ENCODE measurements around the gene SLC6A17.

The SLC6A17 gene

DNA sequence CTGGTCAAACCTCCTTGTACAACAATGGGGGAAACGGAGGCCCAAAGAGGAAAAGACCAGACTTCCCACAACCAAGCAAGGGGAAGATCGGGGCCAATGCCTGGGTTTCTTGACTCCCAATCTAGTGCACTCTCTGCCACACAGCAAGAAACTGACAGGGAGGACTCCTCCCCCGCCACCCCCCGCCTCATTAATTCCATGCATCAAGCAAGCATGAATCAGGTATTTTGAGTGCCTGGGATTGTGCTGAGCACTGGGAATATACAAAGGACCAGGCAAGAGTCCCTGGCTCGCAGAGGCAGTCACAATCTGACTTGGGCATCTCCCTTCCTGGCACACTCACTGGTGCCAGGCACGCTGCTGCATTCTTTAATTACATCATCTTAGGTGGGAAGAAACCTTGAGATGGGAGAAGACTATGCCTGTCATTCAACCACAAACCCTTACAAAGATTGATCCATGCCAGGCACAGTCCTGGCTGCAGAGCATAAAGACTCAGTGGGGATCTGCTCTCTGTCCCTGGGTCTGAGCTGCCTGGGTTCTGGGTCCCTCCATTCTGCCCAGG, 55.4 kb downstream of the SLC6A17 start:
- no peak for DNase-seq

DNA sequence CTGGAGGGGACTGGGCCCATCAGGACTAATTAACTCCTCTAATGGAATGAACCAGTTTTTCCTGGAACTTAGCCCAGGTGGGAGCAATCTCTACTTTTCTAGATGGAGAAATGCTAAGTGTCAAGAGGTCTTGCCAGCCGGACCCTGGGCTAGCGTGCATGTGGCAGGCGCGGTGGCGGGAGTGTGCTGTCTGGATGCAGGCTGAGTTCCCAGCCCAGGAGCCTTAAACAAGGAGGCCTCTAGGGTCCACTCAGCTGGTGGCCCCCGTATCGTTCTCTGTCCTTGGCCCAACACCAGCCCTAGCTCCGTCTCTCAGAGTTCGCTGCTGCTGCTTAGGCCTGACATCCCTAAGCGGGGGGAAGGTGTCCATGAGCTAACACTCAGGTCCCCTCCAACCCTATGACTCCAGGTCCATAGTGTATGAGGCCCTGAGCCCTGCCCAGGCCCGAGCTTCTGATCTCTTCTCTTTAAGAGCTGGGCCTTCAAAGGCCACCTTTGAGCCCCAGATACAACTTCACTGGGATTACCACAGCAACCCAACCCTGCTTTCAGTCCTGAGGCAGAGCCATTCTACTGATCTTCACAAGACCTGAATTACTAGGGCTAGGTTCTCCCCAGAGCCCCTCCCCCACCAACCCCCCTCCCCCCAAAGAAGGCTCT, 56.1 kb downstream of the SLC6A17 start:
- DNase-seq: no peak

DNA sequence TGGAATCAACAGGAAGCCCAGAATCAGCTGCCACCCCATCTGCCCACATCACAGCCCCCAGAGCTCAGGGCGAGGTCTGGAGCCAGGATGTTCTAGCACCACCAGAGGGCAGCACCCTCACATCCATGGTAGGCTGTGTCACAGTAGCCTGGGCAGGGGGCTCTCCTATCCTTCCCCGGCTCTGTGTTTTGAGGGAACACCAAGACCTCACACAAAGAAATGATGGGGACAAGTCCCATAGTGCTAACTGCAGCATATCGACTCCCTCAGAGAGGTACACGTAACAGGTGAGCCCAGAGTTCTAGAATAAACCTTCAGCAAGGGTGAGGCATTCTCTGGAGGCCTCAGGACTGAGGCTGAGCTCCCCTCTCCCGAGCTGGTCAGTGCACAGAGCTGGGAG, 57.5 kb downstream of the SLC6A17 start:
- DNase-seq: peak; percentile 71

DNA sequence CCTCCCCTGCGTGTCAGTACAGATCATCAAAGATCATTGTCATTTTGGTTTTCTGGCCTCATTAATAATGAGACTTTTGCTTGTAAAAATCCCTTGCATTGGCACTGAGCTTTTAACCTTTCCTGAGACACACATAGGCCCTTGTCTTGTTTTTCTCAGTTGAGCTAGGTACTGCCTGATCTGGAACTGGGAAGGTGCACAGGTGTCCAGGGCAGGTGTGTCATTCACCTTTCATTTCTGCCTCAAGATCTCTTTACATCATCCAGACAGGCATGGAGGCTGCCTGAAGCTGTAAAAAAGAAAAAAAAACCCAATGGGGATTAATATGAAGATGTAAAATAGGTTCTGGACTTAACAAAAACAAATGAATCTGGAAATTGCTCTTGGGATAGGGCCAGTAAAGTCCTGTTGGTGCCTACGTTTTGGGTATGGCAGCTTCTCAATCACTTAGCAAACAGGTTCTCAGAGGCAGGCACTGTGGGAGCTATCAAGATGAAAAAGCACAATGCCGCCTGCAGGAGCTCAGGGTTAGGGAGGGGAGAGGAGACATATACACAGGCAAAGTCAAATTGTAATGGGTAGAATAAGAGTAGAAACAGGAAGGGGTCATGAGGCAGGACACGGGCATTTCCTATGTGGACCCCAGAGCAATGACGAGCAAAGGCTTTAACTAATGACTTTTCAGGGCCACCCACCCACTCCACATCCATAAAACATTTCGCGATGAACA, 58.8 kb downstream of the SLC6A17 start:
- no peak for DNase-seq

DNA sequence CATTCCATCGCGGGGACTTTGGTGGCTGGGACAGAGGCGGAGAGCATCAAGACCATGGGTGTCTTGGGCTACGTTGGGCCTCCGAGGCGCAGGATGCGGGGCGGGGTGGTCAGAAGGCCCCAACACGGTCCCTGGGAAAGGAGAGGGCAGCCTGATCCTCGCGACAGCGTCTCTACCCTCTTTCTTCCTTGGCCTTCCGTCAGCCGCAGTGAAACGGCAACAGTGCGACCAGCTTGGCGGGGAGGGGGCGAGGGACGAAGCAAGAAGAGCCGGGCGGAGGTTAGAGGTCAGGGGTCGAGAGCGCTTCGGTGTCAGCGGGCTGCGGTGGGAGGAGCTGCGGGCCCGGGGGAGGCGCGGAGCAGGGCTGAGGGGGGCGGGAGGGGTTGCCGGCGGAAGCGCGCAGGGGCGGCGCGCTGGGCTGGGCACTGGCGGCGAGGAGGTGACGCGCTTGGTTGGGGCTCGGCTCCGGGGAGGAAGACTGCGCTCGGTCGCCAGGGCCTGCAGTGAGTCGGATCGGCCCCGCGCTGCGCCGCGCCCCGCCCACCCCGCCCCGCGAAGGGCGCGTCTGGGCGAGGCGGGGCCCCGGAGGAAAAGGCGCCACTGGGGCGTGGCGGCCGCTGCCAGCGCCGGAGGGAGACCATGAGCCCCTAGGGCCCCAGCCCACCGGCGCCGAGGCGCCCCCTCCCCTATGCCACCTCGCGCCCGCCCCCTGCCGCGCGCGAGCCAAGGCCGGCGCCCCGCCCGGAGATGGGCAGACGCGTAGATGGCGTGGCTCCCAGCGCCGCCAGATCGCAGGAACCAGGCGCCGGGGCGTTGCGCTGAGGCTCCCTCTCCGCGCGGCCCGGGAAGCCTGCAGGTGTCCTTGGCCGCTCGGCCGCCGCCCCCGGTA, 59.7 kb downstream of the SLC6A17 start, which contains the start of gene KCNC4:
Gene KCNC4 (plus strand): TSS at position 600 of the 889 bp plus-strand sequence. CDS start 1,186 bp downstream, outside the sequence.
- peak; percentile 88 for DNase-seq

DNA sequence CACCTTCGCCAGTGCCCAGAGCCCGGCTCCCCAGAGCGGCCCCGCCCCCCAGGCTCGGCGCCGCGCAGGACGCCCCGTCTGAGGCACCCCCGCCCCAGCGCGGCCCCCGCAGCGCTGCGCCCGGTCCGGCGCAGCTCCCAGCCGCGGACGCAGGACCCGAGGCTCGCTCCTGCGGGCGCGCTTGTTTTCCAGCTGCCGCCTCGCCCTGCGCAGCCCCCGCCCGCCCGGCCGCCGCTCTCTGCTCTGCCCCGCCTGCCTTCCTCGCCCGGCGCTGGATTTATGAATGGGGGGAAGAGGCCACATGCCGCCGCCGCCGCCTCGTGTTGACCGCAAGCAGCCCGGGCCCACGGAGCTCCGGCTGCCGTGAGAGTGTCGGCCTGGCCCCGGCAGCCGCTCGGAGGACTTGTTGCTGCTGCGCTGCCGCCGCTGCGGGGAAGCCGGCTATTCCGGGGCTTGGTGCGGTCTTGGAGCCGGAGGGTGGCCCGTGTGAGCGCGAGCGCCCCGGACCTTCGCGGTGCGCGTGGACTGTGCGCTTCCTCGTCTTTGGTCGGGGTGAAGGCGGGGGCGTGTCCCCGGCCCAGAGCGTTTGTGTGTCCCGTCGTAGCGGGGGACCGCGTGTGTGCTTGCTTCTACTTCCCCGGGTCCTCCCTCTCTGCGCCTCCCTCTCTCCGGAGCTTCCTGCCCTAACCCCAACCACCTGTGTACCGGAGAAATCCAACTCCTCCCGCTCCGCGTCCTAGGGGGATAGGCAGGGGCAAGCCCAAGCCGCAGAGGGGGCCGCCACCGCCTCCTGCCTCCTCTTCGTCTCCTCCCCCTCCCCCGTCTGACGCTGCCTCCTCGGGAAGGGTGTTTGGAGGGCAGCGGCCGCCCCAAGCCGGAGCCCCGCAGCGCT, 60.6 kb downstream of the SLC6A17 start:
- peak; percentile 45 for DNase-seq

DNA sequence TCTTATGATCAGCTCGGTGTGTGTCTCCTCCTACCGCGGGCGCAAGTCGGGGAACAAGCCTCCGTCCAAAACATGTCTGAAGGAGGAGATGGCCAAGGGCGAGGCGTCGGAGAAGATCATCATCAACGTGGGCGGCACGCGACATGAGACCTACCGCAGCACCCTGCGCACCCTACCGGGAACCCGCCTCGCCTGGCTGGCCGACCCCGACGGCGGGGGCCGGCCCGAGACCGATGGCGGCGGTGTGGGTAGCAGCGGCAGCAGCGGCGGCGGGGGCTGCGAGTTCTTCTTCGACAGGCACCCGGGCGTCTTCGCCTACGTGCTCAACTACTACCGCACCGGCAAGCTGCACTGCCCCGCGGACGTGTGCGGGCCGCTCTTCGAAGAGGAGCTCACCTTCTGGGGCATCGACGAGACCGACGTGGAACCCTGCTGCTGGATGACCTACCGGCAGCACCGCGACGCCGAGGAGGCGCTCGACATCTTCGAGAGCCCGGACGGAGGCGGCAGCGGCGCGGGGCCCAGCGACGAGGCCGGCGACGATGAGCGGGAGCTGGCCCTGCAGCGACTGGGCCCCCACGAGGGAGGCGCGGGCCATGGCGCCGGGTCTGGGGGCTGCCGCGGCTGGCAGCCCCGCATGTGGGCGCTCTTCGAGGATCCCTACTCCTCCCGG, 61.3 kb downstream of the SLC6A17 start:
- peak; percentile 33 for DNase-seq

DNA sequence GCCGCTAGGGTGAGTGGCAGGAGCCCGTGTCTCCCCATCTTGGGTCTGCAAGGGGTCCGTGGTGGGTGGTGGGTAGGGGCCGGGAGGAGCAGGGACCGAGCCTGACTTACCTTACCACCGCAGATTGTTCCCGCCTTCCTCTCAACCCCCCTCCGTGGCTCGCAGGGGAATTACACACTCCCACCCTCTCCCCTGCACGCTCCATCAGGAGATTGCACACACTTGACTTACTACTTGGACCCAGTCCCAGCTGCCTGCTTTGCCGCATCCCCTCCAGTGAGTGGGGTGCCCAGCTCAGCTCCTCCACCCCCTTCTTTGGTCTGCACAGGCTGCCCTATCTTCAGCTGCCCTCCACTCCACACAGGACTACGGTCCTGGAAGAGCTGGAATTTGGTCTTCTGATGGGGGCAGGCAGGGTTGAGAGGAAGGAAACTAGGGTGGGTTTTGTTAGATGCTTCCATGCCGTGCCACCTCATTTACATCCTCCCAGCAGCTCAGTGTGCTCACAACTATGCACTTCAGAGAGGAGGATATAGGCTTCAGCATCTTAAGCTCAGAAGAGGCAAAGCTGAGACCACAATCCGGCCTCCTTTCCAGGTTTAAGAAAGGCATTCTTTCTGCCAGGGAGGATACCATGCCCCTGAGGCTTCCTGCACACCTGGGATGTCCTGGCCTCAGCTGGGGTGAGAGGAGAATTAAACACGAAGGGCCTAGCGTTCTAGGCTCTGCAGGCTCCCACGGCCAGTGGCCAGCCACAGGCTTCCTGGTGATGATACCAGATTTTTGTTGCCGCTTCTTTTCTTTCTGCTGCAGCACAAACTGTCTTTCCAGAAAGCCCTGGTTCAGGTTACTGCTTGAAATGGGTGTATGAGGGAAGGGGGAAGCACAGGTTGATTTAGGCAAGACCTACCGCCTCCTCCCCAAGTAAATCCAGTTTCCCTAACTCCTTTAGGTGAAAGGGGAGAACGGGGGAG, 62.2 kb downstream of the SLC6A17 start:
- no peak for DNase-seq

DNA sequence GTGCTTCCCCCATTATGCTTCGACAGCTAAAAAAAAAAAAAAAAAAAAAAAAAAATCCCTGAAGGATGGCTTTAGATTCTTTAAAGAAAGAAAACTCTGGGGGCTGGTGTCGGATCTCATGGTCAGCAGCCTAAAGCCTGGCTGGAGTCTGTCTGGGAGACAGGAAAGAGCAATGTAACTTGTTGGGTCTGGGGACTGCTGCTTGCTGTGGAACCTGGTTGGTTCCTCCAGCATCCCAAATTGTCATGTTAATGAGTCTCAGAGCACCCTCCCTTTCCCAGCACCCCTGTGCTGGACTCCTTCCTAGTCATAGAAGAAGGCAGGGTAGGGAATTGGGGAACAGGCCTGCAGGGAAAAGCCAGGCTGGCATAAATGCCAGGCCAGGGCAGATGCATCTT, 62.8 kb downstream of the SLC6A17 start:
- no peak for DNase-seq

DNA sequence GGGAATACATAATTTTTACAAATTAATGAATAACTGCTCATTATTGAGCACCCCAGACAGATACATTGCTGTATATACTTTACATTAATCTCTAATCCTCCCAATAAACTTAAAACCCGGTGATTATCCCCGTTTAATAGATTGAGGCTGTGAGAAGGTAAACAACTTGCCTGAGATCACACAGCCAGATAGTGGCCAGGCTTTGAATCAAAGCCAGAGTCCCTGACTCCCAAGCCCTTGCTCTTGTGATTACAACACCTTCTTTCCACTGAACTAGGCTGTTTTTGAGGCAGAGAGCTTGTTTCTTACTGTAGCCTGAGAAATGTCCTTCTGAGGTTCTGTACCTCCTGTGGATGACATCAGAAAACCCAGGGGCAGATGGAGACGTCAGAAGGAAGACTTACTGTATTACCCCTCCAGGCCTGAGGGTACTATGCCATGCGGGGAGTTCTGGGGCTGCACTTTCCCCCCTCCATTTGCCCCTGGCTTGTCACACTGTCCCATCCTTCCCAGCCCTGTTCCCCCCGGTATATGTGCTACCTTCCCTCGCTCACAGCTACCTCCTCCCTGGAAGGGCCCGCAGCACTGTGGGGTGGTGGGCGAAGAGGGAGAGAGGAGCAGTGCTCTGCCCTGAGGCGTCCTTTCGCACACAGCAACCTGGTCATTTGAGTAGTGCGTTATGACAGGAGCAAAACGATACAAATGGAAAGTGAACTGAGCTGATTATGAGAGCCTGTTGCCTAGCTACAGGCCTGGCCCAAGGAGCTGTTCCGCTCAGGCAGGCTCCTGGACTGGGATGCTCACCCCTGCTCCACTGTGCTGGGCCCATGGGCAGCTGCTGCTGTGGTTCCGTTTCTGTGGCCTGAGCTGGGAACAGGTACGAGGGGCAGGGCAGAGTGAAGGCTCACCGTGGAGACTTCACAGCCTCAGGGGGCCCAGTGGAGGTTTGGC, 64.4 kb downstream of the SLC6A17 start:
- no peak for DNase-seq

DNA sequence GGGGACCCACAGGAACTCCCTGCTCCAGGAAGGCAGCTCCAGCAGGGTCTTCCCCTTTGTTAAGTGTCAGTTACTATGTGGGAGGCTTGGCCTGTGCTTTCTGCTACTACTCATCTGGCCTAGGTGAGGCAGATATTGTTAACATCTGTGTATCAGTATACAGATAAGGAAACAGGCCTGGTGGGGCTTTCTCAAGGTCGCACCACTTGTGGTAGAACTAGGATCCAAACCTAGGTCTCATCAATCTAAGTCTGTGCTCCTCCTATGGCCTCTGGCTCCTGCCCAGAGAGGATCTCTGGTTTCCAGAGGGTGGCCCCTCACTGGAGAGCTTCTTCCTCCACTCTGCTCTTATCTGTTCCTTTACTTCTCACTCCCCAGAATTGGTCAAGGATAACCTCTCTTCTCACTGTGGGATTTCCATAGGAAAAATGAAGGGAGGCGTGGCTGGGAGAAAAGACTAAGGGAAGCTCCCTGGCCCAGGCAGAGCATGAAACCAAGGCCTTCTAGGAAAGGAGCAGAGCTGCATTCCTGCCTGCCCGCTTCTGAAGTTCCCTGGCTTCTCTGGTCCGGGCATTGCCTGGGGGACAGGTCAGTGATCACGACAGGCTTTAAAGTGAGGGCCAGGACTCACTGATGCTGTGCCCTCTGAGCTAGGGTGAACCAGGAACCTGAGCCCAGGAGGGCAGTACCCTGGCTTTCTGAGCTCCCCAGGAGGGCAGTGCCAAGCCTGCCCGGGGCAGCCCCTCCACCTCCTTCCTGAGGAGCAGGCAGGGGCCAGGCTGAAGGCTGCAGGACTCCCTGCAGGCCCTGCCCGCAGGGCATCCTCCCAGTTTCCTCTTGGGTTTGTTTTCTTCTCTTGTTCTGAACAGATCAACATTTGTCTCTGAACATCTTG, 65.6 kb downstream of the SLC6A17 start:
- DNase-seq: no peak

DNA sequence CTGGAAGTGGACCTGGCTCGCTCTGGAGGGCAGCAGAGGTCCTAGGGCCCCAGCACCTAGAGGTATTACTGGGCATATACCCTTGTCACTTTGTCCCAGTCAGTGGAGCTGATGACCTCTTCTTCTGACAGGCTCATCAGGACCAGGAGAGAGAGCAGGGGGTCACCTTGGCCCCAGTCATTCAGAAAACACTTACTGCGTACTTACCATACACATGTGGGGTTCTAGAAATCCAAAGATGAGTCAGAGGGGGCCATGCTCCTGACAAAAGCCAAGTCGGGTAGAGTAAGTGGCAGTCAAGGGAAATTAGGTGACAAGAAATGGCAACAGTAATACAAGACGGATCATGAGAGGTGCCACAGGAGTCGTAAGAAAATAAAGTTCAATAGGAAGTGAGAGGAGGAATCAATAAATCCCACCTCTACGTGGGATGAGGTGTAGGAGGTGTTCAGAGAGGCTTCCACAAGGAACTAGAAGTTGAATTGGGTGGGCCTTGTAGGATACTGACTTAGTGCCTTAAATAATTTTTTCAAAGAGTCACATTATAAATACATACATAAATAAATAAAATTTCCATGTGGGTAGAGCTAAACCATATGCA, 66.7 kb downstream of the SLC6A17 start:
- DNase-seq: no peak

DNA sequence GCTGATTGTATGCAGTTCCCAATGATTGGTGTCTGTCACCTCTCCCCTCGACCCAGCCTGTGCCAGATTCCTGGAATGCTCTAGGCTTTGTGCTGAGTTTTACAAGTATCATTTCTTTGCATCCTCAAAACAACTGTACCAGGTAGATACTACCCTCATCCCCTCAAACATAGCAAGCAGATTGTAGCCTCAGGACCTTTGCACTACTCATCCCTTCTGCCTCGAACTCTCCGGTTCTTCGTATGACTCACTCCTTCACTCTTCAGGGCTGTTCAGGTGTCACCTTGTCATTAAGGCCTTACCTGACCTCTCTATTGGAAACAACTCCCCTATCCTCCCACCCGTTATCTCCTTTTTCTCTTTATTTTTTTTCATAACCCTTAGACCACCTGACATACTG, 67.8 kb downstream of the SLC6A17 start:
- no peak for DNase-seq

DNA sequence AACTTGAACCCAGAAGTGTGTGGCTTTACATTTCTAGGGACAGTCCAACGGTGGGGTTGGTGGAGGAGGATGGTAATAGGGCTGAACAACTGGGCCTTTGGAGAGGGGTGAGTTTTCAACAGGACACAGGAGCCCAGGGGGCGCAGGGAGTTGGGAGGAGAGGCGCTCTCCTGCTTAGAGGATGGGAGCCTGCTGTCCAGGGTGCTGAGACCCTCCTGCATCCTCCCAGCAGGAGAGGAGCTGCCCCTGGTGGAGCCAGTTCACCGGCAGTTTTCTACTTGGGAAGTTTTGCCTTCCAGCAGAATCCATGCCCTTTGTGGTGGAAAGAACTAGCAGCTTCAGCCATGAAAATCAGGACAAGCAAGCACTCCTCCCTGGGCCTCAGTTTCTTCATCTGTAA, 68.4 kb downstream of the SLC6A17 start:
- no peak for DNase-seq

DNA sequence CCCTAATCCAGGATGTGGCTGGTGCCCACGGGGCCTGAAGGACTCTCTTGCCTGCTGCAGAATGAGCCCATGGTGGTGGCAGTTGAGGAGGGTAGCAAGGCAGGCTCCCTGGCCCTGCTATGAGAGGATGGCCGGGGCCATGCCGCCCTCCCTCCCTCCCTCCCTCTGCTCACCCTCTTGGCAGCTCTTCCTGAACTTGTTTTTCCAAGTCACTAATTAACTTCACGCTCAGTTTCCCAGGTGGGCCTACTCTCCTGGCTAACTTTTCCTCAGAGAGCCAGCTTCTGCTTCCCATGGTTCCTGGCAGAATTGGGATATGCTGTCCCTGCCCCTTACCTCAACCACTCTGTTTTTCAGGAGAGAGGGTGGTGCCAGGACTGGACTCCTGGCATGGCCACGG, 70.0 kb downstream of the SLC6A17 start:
- DNase-seq: no peak

DNA sequence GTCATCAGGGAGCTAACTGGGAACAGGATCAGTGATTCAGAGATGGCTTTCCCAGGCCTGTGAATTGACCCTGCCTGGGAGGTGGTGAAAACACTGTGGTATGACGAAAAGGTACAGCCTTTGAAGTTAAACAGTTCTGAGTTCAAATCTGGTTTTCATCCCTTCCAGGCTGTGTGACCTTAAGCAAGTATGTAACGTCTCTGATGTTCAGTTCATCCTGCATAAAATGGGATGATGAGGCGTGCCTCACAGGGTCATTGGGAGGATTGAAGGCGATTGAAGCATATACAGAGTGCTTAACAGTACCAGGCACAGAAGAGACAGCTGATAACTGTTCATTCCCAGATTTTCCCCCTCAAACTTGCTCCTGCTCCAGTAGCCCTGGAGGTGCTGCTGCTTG, 70.8 kb downstream of the SLC6A17 start:
- DNase-seq: no peak

DNA sequence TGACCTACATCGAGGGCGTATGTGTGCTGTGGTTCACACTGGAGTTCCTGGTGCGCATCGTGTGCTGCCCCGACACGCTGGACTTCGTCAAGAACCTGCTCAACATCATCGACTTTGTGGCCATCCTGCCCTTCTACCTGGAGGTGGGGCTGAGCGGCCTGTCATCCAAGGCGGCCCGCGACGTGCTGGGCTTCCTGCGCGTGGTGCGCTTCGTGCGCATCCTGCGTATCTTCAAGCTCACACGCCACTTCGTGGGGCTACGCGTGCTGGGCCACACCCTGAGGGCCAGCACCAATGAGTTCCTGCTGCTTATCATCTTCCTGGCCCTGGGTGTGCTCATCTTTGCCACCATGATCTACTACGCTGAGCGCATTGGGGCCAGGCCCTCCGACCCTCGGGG, 72.8 kb downstream of the SLC6A17 start:
- no peak for DNase-seq

DNA sequence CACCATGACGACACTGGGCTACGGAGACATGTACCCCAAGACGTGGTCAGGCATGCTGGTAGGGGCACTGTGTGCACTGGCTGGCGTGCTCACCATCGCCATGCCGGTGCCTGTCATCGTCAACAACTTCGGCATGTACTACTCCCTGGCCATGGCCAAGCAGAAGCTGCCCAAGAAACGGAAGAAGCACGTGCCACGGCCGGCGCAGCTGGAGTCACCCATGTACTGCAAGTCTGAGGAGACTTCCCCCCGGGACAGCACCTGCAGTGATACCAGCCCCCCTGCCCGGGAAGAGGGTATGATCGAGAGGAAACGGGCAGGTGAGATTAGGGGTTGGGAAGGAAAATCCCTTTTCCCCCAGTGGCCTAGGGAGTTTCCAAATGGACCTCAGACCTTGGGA, 73.3 kb downstream of the SLC6A17 start:
- no peak for DNase-seq

Measured in T-helper 9 cell (primary cell).